Chondrocyte (in vitro differentiated cells): ENCODE data around the gene HPSE2. TPM values are rescaled to one million over a fixed set of nuclear protein-coding genes. Genes with fewer than 3 reads are reported as not detected.
A peak's percentile ranks its signal among the peaks of the same experiment; 100 is the strongest.

Source experiments
- DNase-seq: peaks from one replicate; pipeline ENCODE4 v3.0.0; 2021; ENCODE audit warnings: mixed read lengths, low spot score
- H3K27ac Mint-ChIP-seq: one replicate; pipeline ENCODE4 v1.8.0; 2021; ENCODE audit warnings: mild to moderate bottlenecking, moderate library complexity, mixed read lengths; ENCODE audit not compliant: unreplicated experiment
- H3K27me3 Mint-ChIP-seq: 2 replicates; pipeline ENCODE4 v1.8.0; 2021; ENCODE audit warnings: low read depth, mixed read lengths
- H3K36me3 Mint-ChIP-seq: 2 replicates; pipeline ENCODE4 v1.8.0; 2021; ENCODE audit warnings: low read depth, mixed read lengths
- H3K4me1 Mint-ChIP-seq: 2 replicates; pipeline ENCODE4 v1.8.0; 2021; ENCODE audit warnings: low read depth, mild to moderate bottlenecking, mixed read lengths
- H3K4me3 Mint-ChIP-seq: one replicate; pipeline ENCODE4 v1.8.0; 2021; ENCODE audit warnings: mild to moderate bottlenecking, moderate library complexity, mixed read lengths; ENCODE audit not compliant: unreplicated experiment
- H3K9me3 Mint-ChIP-seq: 2 replicates; pipeline ENCODE4 v1.8.0; 2021; ENCODE audit warnings: low read depth, mixed read lengths
- total RNA-seq: library from RNA; stranded (reverse); gene quantifications from 3 replicates; pipeline ENCODE4 v1.2.1, GENCODE V29; 2021
- TF ChIP-seq, protein P1 (sequence below): fragments of 200-600 bp; sonication (generic); IDR thresholded peaks from 2 replicates; pipeline ENCODE4 v1.5.0; 2021; ENCODE audit warnings: antibody characterized with exemption, mild to moderate bottlenecking, moderate library complexity

The HPSE2 gene
- total RNA-seq, 1 donor from 2014 or later, result not detected

DNA sequence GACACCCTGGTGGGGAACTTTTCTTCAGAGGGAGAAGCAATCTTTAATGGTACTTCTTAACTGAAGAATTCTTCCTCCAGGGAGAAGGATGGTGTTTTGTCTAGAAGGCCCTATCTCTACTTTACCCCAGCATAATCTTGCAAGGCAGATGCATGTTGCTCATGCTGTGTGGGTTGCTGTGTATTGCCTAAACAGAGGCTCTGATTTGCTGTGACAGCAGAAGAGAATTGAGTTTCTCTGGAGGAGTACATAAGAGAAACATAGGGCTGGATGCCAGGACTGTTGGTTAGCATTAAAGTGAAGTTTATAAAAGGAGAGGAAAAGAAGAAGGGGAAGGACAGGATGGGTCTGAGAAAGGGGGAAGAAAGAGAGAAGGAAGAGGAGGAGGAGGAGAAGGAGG is 540.8 kb downstream of the HPSE2 start:
- H3K27ac Mint-ChIP-seq, result no peak overlapping the region
- H3K4me3 Mint-ChIP-seq, result no peak overlapping the region
- H3K9me3 Mint-ChIP-seq, result peaks cover 9% of the 10 kb centered on the region
- TF ChIP-seq, protein P1, sequence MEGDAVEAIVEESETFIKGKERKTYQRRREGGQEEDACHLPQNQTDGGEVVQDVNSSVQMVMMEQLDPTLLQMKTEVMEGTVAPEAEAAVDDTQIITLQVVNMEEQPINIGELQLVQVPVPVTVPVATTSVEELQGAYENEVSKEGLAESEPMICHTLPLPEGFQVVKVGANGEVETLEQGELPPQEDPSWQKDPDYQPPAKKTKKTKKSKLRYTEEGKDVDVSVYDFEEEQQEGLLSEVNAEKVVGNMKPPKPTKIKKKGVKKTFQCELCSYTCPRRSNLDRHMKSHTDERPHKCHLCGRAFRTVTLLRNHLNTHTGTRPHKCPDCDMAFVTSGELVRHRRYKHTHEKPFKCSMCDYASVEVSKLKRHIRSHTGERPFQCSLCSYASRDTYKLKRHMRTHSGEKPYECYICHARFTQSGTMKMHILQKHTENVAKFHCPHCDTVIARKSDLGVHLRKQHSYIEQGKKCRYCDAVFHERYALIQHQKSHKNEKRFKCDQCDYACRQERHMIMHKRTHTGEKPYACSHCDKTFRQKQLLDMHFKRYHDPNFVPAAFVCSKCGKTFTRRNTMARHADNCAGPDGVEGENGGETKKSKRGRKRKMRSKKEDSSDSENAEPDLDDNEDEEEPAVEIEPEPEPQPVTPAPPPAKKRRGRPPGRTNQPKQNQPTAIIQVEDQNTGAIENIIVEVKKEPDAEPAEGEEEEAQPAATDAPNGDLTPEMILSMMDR, result no peak
- no peaks in the 10 kb centered on the region for H3K36me3 Mint-ChIP-seq
- peaks cover 5% of the 10 kb centered on the region for H3K27me3 Mint-ChIP-seq
- H3K4me1 Mint-ChIP-seq, result no peaks in the 10 kb centered on the region
- DNase-seq, result no peak

DNA sequence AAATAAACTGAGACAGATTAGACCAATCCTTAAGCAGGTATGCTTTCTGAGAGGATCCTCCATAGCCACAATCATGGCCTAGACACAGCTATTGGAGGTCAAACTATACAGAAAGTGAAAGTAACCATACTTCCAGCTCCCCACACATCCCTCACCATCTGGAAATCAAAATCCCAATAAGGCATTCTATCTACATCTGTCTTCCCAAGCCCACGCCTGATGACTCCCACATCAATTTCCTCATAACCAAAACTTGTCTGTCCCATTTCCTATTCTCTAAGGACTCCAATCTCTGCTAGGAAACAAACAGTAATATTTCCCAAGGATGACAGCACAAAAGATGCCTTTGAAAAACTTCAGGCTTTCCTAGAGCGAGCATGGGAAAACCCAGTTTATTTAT is 541.6 kb downstream of the HPSE2 start:
- H3K4me3 Mint-ChIP-seq, result no peak overlapping the region
- no peak for DNase-seq
- H3K27ac Mint-ChIP-seq, result no peak overlapping the region
- TF ChIP-seq, protein P1, result no peak
- H3K9me3 Mint-ChIP-seq, result peaks cover 15% of the 10 kb centered on the region
- no peaks in the 10 kb centered on the region for H3K4me1 Mint-ChIP-seq
- peaks cover 5% of the 10 kb centered on the region for H3K27me3 Mint-ChIP-seq
- no peaks in the 10 kb centered on the region for H3K36me3 Mint-ChIP-seq

DNA sequence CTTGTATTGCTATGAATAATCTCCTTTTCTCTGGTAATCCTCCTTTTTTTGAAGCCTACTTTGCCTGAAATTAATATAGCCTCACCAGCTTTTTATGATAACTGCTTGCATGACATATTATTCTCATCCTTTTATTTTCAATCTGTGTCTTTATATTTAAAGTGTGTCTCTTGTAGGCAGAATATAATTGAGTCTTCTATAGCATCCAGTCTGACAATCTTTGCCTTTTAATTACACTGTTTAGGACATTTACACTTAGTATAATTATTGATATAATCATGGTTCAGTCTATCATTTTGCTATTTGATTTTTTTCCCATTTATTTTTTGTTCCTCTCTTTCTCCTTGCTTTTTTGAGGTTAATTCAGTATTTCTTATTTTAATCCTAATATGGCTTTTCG is 548.0 kb downstream of the HPSE2 start:
- Mint-ChIP-seq H3K4me3 (no peak overlapping the region), H3K27ac (no peak overlapping the region), H3K4me1 (no peaks in the 10 kb centered on the region), H3K36me3 (no peaks in the 10 kb centered on the region), H3K9me3 (peaks cover 21% of the 10 kb centered on the region), H3K27me3 (peaks cover 16% of the 10 kb centered on the region)
- TF ChIP-seq, protein P1, result no peak
- no peak for DNase-seq

DNA sequence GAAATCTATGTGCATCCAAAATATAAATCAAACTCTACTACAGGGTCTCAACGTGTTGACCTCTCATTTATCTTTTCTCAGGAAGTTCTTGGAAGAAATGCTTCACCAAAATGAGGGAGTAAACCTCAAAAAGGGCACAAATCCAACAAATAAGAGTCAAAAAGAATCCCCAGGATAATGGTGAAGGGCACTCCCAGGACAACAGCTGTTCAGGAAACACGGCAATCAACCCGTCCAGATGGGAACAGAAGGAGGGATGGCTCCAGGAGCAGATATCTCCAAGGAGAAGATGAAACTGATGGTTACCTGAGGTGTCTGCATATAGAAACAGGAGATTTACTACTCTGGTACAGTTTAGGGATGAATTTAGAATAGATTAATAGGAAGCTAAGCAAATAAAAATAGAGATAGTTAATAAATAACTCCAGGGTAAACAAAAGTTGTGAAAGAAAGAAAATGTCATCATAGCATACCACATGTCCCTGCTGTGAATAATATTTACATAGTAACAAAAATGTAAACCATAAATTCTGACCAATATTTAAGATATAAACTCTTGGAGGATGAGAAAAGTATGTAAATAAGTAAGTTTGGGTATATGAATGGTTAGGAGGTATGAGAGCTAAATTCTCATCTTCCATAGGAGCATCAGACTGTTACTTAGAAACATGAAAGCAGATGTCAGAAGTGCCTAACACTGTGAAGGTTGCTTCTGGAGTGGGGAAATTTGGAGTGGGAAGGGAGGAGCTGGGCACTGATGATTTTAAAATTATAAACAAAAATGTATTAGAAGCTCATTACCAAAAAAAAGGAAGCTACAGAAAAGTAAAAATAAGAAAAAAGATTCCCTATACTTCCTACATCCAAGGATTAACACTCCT is 551.4 kb downstream of the HPSE2 start:
- TF ChIP-seq, protein P1, result no peak
- Mint-ChIP-seq H3K36me3 (no peaks in the 10 kb centered on the region), H3K4me3 (no peak overlapping the region), H3K27ac (no peak overlapping the region), H3K4me1 (no peaks in the 10 kb centered on the region), H3K27me3 (peaks cover 16% of the 10 kb centered on the region), H3K9me3 (peaks cover 17% of the 10 kb centered on the region)
- no peak for DNase-seq

DNA sequence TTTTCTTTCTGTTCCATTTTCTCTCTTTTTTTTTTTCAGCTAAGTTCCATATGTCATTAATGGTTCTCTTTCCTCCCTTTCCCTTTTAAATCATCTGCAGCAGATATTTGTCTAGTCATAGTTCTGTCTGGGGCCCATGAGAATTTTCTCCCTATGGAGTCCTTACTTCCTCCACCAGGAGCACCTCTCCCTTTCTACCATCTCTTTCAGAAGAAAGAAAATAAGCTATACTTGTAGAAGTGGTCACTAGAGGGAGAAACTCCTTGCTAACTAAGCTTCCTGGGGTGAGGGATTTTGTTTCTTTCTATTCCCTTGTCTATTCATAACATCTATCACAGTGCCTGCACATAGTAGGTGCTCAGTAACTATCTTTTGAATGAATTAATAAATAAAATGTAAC is 558.8 kb downstream of the HPSE2 start:
- no peaks in the 10 kb centered on the region for H3K4me1 Mint-ChIP-seq
- DNase-seq, result no peak
- no peak overlapping the region for H3K27ac Mint-ChIP-seq
- peaks cover 11% of the 10 kb centered on the region for H3K27me3 Mint-ChIP-seq
- no peak overlapping the region for H3K4me3 Mint-ChIP-seq
- H3K36me3 Mint-ChIP-seq, result no peaks in the 10 kb centered on the region
- H3K9me3 Mint-ChIP-seq, result no peaks in the 10 kb centered on the region
- TF ChIP-seq, protein P1, result peak; percentile 10
